GM23338 (cell line): ENCODE measurements around the gene DISP3. TPM values are rescaled to one million over a fixed set of nuclear protein-coding genes. Genes with fewer than 3 reads are reported as not detected.

ENCODE experiments used
- ATAC-seq: fragments of 200-7000 bp; cut with Tn5 transposase; 3 replicates; pipeline ENCODE4 v1.9.1; 2020
- DNase-seq: peaks from one replicate; pipeline ENCODE4 v3.0.0-alpha.2; 2015; ENCODE audit warnings: low spot score
- H2AFZ ChIP-seq: fragments of 200-600 bp; sonication (generic); 2 replicates; pipeline ENCODE4 v1.8.0; 2016; ENCODE audit warnings: antibody characterized with exemption, mild to moderate bottlenecking, moderate library complexity
- H3F3A ChIP-seq: fragments of 200-600 bp; sonication (generic); replicated peaks from 2 replicates; pipeline ENCODE4 v1.8.0; 2017; ENCODE audit warnings: antibody characterized with exemption, mixed run types, low read depth
- H3K27ac ChIP-seq: fragments of 200-600 bp; sonication (generic); 2 replicates; pipeline ENCODE4 v1.6.1; 2016; ENCODE audit warnings: low read depth
- H3K27me3 ChIP-seq: fragments of 200-600 bp; sonication (generic); 2 replicates; pipeline ENCODE4 v1.8.0; 2016; ENCODE audit warnings: mild to moderate bottlenecking, mixed run types, moderate library complexity; ENCODE audit not compliant: insufficient read depth
- H3K36me3 ChIP-seq: fragments of 200-600 bp; sonication (generic); 2 replicates; pipeline ENCODE4 v1.8.0; 2016; ENCODE audit warnings: mild to moderate bottlenecking; ENCODE audit not compliant: insufficient read depth
- H3K4me1 ChIP-seq: fragments of 200-600 bp; sonication (generic); 2 replicates; pipeline ENCODE4 v1.8.0; 2016; ENCODE audit warnings: mild to moderate bottlenecking, moderate library complexity; ENCODE audit not compliant: insufficient read depth
- H3K4me2 ChIP-seq: fragments of 200-600 bp; sonication (generic); 2 replicates; pipeline ENCODE4 v1.7.1; 2017; ENCODE audit warnings: mixed run types
- H3K4me3 ChIP-seq: fragments of 200-600 bp; sonication (generic); 2 replicates; pipeline ENCODE4 v1.6.1; 2016; ENCODE audit warnings: mixed run types
- H3K79me2 ChIP-seq: fragments of 200-600 bp; sonication (generic); replicated peaks from 2 replicates; pipeline ENCODE4 v1.8.0; 2017; ENCODE audit warnings: mild to moderate bottlenecking; ENCODE audit not compliant: insufficient read depth
- H3K9me2 ChIP-seq: fragments of 200-600 bp; sonication (generic); 2 replicates; pipeline ENCODE4 v1.8.0; 2017; ENCODE audit not compliant: insufficient read depth
- H4K20me1 ChIP-seq: fragments of 200-600 bp; sonication (generic); replicated peaks from 2 replicates; pipeline ENCODE4 v1.8.0; 2017; ENCODE audit warnings: mild to moderate bottlenecking; ENCODE audit not compliant: insufficient read depth
- H3K27ac Mint-ChIP-seq: 2 replicates; pipeline ENCODE4 v1.8.0; 2020; ENCODE audit warnings: inconsistent platforms, mild to moderate bottlenecking, moderate library complexity, mixed read lengths
- H3K27me3 Mint-ChIP-seq: 3 replicates; pipeline ENCODE4 v1.8.0; 2022; ENCODE audit warnings: low read depth, mild to moderate bottlenecking, moderate library complexity, mixed read lengths, inconsistent platforms; ENCODE audit not compliant: insufficient read depth, poor library complexity
- H3K36me3 Mint-ChIP-seq: 3 replicates; pipeline ENCODE4 v1.8.0; 2021; ENCODE audit warnings: low read depth, mild to moderate bottlenecking, inconsistent platforms, moderate library complexity, mixed read lengths
- H3K4me1 Mint-ChIP-seq: 3 replicates; pipeline ENCODE4 v1.8.0; 2020; ENCODE audit warnings: mild to moderate bottlenecking, inconsistent platforms, mixed read lengths
- H3K4me3 Mint-ChIP-seq: 3 replicates; pipeline ENCODE4 v1.8.0; 2021; ENCODE audit warnings: moderate library complexity, mild to moderate bottlenecking, inconsistent platforms, mixed read lengths
- H3K9me3 Mint-ChIP-seq: 3 replicates; pipeline ENCODE4 v1.8.0; 2020; ENCODE audit warnings: moderate library complexity, mild to moderate bottlenecking, inconsistent platforms, mixed read lengths
- CREB1 ChIP-seq: fragments of 250-450 bp; sonication (Bioruptor Pico); IDR thresholded peaks from 2 replicates; pipeline ENCODE4 v1.5.0; 2020; ENCODE audit warnings: low read depth, mild to moderate bottlenecking, moderate library complexity
- EZH2phosphoT487 ChIP-seq: fragments of 200-600 bp; sonication (generic); IDR thresholded peaks from one replicate; pipeline ENCODE4 v1.8.1; 2018; ENCODE audit warnings: antibody characterized with exemption; ENCODE audit not compliant: unreplicated experiment
- JUNB ChIP-seq: IDR thresholded peaks from one replicate; pipeline ENCODE4 v1.6.1; 2016; ENCODE audit warnings: antibody characterized with exemption; ENCODE audit not compliant: unreplicated experiment
- NANOG ChIP-seq: IDR thresholded peaks from 2 replicates; pipeline ENCODE4 v1.6.1; 2016; ENCODE audit warnings: antibody characterized with exemption, borderline replicate concordance
- POLR2AphosphoS5 ChIP-seq: IDR thresholded peaks from 2 replicates; pipeline ENCODE4 v1.6.1; 2016; ENCODE audit warnings: antibody characterized with exemption, low read depth
- STAT1 ChIP-seq: IDR thresholded peaks from one replicate; pipeline ENCODE4 v1.6.1; 2016; ENCODE audit warnings: antibody characterized with exemption; ENCODE audit not compliant: unreplicated experiment
- ZNF331 ChIP-seq: fragments of 250-450 bp; sonication (Bioruptor Pico); IDR thresholded peaks from 2 replicates; pipeline ENCODE4 v1.5.0; 2020; ENCODE audit warnings: low read depth, mild to moderate bottlenecking, moderate library complexity
- polyA plus RNA-seq: library from polyadenylated mRNA; unstranded; fragments of >200 nt; fragmentation: Nextera tagmentation; extraction: Ambion mirVana; gene quantifications from 2 replicates; pipeline ENCODE4 v1.2.1, GENCODE V29; 2016
- total RNA-seq: library from RNA; depleted of rRNA; stranded (reverse); fragments of >200 nt; shearing (Covaris generic); gene quantifications from 2 replicates; pipeline ENCODE4 v1.2.3, GENCODE V29; 2014
- TF ChIP-seq, protein P1 (sequence below): IDR thresholded peaks from one replicate; pipeline ENCODE4 v1.6.1; 2018; ENCODE audit warnings: antibody characterized with exemption; ENCODE audit not compliant: unreplicated experiment
- TF ChIP-seq, protein P2 (sequence below): IDR thresholded peaks from 2 replicates; pipeline ENCODE4 v1.6.1; 2016; ENCODE audit warnings: antibody characterized with exemption
- TF ChIP-seq, protein P3 (sequence below), 2 experiments: fragments of 200-600 bp in 1 of 2; sonication (generic) in 1 of 2; conservative IDR thresholded peaks; 2 replicates each; pipeline versions ENCODE4 v1.5.1 to v1.6.1; 2016 to 2017; ENCODE audit warnings: antibody characterized with exemption in 2 of 2, low read depth in 2 of 2, mild to moderate bottlenecking in 2 of 2, moderate library complexity in 1 of 2
- TF ChIP-seq, protein P4 (sequence below): fragments of 250-450 bp; sonication (Bioruptor Pico); IDR thresholded peaks from 2 replicates; pipeline ENCODE4 v1.5.0; 2020; ENCODE audit warnings: mild to moderate bottlenecking, moderate library complexity

DISP3 gene
- total and polyA plus RNA-seq, 2 experiments from 2014 or later, result 3.2 to 11.1 TPM

DNA sequence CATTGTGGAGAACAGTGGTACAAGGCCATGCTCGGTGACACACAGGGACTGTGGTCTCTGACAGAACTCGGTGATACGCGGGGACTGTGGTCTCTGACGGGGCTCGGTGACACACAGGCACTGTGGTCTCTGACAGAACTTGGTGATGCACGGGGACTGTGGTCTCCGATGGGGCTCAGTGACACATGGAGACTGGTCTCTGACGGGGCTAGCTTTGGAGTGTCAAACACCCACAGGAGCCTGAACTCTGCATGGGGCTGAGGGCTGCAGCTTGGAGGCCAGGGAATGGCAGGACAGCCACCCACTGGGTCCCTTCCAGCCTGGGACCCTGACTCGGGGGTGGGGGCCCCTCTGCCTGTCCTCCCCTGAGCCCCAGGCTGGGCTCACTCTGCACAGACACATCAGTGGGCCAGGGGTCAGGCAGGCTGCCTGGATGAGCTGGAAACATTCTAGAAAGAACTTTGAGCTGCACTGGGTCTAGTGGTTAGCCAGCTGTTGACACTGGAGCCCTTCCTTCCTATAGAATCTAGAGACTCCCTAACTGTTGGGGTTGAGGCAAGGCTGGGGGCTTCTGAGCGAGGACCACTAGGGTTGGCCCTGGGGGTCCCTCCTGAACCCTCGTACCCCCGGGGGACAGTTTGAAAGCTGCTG lies 49.8 kb downstream of the DISP3 start (continued):
- TF ChIP-seq, protein P1, sequence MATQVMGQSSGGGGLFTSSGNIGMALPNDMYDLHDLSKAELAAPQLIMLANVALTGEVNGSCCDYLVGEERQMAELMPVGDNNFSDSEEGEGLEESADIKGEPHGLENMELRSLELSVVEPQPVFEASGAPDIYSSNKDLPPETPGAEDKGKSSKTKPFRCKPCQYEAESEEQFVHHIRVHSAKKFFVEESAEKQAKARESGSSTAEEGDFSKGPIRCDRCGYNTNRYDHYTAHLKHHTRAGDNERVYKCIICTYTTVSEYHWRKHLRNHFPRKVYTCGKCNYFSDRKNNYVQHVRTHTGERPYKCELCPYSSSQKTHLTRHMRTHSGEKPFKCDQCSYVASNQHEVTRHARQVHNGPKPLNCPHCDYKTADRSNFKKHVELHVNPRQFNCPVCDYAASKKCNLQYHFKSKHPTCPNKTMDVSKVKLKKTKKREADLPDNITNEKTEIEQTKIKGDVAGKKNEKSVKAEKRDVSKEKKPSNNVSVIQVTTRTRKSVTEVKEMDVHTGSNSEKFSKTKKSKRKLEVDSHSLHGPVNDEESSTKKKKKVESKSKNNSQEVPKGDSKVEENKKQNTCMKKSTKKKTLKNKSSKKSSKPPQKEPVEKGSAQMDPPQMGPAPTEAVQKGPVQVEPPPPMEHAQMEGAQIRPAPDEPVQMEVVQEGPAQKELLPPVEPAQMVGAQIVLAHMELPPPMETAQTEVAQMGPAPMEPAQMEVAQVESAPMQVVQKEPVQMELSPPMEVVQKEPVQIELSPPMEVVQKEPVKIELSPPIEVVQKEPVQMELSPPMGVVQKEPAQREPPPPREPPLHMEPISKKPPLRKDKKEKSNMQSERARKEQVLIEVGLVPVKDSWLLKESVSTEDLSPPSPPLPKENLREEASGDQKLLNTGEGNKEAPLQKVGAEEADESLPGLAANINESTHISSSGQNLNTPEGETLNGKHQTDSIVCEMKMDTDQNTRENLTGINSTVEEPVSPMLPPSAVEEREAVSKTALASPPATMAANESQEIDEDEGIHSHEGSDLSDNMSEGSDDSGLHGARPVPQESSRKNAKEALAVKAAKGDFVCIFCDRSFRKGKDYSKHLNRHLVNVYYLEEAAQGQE, result no peak
- TF ChIP-seq CREB1 (CRISPR knock-in tag), result no peak
- TF ChIP-seq, protein P2, sequence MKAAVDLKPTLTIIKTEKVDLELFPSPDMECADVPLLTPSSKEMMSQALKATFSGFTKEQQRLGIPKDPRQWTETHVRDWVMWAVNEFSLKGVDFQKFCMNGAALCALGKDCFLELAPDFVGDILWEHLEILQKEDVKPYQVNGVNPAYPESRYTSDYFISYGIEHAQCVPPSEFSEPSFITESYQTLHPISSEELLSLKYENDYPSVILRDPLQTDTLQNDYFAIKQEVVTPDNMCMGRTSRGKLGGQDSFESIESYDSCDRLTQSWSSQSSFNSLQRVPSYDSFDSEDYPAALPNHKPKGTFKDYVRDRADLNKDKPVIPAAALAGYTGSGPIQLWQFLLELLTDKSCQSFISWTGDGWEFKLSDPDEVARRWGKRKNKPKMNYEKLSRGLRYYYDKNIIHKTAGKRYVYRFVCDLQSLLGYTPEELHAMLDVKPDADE, result no peak
- no peak for TF ChIP-seq STAT1
- TF ChIP-seq NANOG, result no peak
- no peak for TF ChIP-seq EZH2phosphoT487
- TF ChIP-seq POLR2AphosphoS5, result no peak
- TF ChIP-seq, protein P3, sequence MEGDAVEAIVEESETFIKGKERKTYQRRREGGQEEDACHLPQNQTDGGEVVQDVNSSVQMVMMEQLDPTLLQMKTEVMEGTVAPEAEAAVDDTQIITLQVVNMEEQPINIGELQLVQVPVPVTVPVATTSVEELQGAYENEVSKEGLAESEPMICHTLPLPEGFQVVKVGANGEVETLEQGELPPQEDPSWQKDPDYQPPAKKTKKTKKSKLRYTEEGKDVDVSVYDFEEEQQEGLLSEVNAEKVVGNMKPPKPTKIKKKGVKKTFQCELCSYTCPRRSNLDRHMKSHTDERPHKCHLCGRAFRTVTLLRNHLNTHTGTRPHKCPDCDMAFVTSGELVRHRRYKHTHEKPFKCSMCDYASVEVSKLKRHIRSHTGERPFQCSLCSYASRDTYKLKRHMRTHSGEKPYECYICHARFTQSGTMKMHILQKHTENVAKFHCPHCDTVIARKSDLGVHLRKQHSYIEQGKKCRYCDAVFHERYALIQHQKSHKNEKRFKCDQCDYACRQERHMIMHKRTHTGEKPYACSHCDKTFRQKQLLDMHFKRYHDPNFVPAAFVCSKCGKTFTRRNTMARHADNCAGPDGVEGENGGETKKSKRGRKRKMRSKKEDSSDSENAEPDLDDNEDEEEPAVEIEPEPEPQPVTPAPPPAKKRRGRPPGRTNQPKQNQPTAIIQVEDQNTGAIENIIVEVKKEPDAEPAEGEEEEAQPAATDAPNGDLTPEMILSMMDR (conservative IDR thresholded peaks at IDR 0.05; ENCODE audit: low read depth in 2 of 2), result no peak
- no peak for TF ChIP-seq JUNB
- no peak for TF ChIP-seq ZNF331 (CRISPR knock-in tag)

DNA sequence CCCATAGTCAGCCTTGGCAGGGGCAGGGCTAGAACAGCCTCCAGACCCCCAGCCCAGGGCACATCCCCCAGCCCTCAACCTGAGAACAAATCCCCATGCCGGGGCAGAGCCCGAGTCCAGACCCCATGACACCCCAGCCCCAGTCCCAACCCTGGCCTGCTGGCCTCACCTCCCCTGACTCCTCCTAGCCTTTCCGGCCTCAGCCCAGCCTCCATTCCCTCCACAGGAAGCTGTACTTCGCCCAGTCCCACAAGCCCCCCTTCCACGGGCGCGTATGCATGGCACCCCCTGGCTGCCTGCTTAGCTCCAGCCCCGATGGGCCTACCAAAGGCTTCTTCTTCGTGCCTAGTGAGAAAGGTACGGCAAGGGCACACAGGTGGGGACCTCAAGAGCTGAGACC lies 50.4 kb downstream of the DISP3 start:
- Histone ChIP-seq H3K4me3 (no peak overlapping the region), H3K4me1 (no peaks in the 10 kb centered on the region), H3K9me2 (no peaks in the 10 kb centered on the region), H3K27ac (no peak overlapping the region), H3K79me2 (no peaks in the 10 kb centered on the region), H3K4me2 (no peak overlapping the region), H4K20me1 (no peaks in the 10 kb centered on the region), H3K36me3 (no peaks in the 10 kb centered on the region), H3F3A (no peaks in the 10 kb centered on the region), H3K27me3 (no peaks in the 10 kb centered on the region), H2AFZ (no peak overlapping the region)
- DNase-seq (no peak), ATAC-seq (no peak)
- Mint-ChIP-seq H3K4me3 (no peak overlapping the region), H3K4me1 (no peaks in the 10 kb centered on the region; the same call in 2 of the 3 replicates), H3K9me3 (no peaks in the 10 kb centered on the region), H3K27ac (no peak overlapping the region), H3K27me3 (peaks cover 11% of the 10 kb centered on the region), H3K36me3 (peaks cover 5% of the 10 kb centered on the region; the same call in 1 of the 3 replicates)
- TF ChIP-seq NANOG (no peak), ZNF331 (CRISPR knock-in tag) (no peak)
- TF ChIP-seq, protein P4, sequence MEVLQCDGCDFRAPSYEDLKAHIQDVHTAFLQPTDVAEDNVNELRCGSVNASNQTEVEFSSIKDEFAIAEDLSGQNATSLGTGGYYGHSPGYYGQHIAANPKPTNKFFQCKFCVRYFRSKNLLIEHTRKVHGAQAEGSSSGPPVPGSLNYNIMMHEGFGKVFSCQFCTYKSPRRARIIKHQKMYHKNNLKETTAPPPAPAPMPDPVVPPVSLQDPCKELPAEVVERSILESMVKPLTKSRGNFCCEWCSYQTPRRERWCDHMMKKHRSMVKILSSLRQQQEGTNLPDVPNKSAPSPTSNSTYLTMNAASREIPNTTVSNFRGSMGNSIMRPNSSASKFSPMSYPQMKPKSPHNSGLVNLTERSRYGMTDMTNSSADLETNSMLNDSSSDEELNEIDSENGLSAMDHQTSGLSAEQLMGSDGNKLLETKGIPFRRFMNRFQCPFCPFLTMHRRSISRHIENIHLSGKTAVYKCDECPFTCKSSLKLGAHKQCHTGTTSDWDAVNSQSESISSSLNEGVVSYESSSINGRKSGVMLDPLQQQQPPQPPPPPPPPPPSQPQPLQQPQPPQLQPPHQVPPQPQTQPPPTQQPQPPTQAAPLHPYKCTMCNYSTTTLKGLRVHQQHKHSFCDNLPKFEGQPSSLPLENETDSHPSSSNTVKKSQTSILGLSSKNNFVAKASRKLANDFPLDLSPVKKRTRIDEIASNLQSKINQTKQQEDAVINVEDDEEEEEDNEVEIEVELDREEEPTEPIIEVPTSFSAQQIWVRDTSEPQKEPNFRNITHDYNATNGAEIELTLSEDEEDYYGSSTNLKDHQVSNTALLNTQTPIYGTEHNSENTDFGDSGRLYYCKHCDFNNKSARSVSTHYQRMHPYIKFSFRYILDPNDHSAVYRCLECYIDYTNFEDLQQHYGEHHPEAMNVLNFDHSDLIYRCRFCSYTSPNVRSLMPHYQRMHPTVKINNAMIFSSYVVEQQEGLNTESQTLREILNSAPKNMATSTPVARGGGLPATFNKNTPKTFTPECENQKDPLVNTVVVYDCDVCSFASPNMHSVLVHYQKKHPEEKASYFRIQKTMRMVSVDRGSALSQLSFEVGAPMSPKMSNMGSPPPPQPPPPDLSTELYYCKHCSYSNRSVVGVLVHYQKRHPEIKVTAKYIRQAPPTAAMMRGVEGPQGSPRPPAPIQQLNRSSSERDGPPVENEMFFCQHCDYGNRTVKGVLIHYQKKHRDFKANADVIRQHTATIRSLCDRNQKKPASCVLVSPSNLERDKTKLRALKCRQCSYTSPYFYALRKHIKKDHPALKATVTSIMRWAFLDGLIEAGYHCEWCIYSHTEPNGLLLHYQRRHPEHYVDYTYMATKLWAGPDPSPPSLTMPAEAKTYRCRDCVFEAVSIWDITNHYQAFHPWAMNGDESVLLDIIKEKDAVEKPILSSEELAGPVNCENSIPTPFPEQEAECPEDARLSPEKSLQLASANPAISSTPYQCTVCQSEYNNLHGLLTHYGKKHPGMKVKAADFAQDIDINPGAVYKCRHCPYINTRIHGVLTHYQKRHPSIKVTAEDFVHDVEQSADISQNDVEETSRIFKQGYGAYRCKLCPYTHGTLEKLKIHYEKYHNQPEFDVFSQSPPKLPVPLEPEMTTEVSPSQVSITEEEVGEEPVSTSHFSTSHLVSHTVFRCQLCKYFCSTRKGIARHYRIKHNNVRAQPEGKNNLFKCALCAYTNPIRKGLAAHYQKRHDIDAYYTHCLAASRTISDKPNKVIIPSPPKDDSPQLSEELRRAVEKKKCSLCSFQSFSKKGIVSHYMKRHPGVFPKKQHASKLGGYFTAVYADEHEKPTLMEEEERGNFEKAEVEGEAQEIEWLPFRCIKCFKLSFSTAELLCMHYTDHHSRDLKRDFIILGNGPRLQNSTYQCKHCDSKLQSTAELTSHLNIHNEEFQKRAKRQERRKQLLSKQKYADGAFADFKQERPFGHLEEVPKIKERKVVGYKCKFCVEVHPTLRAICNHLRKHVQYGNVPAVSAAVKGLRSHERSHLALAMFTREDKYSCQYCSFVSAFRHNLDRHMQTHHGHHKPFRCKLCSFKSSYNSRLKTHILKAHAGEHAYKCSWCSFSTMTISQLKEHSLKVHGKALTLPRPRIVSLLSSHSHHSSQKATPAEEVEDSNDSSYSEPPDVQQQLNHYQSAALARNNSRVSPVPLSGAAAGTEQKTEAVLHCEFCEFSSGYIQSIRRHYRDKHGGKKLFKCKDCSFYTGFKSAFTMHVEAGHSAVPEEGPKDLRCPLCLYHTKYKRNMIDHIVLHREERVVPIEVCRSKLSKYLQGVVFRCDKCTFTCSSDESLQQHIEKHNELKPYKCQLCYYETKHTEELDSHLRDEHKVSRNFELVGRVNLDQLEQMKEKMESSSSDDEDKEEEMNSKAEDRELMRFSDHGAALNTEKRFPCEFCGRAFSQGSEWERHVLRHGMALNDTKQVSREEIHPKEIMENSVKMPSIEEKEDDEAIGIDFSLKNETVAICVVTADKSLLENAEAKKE (CRISPR knock-in tag), result no peak
